Type B pancreatic cell (in vitro differentiated cells): Measurements from ENCODE around the gene PEX7. TPM values are rescaled to one million over a fixed set of nuclear protein-coding genes. Genes with fewer than 3 reads are reported as not detected.

Experiments used
- DNase-seq: peaks from one replicate; pipeline ENCODE4 v3.0.0; 2021; ENCODE audit warnings: mixed read lengths; ENCODE audit not compliant: unreplicated experiment; ENCODE audit errors: extremely low spot score
- H3K27ac Mint-ChIP-seq: 2 replicates; pipeline ENCODE4 v1.8.0; 2021; ENCODE audit warnings: mild to moderate bottlenecking, mixed read lengths
- H3K27me3 Mint-ChIP-seq: 2 replicates; pipeline ENCODE4 v1.8.0; 2021; ENCODE audit warnings: mixed read lengths
- H3K36me3 Mint-ChIP-seq: 2 replicates; pipeline ENCODE4 v1.8.0; 2021; ENCODE audit warnings: mixed read lengths
- H3K4me1 Mint-ChIP-seq: one replicate; pipeline ENCODE4 v1.8.0; 2021; ENCODE audit warnings: mixed read lengths; ENCODE audit not compliant: unreplicated experiment
- H3K4me3 Mint-ChIP-seq: 2 replicates; pipeline ENCODE4 v1.8.0; 2021; ENCODE audit warnings: mild to moderate bottlenecking, mixed read lengths
- H3K9me3 Mint-ChIP-seq: 2 replicates; pipeline ENCODE4 v1.8.0; 2021; ENCODE audit warnings: mixed read lengths
- CTCF ChIP-seq: fragments of 200-600 bp; sonication (generic); conservative IDR thresholded peaks from 2 replicates; pipeline ENCODE4 v1.5.0; 2021; ENCODE audit warnings: antibody characterized with exemption, mild to moderate bottlenecking
- total RNA-seq: library from RNA; stranded (reverse); gene quantifications from 2 replicates; pipeline ENCODE4 v1.2.1, GENCODE V29; 2021; ENCODE audit warnings: low replicate concordance

Gene PEX7
- total RNA-seq, 1 donor from 2014 or later = 5.4 TPM

DNA sequence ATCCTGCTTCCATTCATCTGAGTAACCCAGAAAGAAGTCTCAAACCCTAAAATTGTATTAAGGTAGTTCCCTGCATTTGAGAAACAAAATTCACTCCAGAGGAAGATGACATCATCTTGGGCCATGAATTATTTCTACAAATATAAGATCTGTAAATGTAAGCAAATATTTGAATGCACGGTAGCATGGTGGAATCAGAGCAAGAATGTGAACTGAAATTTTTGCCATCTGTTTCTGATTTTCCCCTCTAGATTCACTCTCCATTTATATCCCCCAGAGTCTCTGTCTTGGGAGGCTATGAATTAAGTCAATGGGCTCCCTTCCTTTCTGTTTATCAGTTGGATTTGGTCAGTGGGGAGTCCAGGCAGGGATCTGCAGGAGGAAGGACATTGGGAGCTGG is 24.3 kb upstream of the PEX7 start:
- Mint-ChIP-seq H3K4me1 (peaks cover 5% of the 10 kb centered on the region), H3K27me3 (peaks cover 5% of the 10 kb centered on the region), H3K27ac (no peak overlapping the region), H3K36me3 (no peaks in the 10 kb centered on the region), H3K4me3 (no peak overlapping the region), H3K9me3 (peaks cover 7% of the 10 kb centered on the region)
- DNase-seq = no peak
- no peak for TF ChIP-seq CTCF

DNA sequence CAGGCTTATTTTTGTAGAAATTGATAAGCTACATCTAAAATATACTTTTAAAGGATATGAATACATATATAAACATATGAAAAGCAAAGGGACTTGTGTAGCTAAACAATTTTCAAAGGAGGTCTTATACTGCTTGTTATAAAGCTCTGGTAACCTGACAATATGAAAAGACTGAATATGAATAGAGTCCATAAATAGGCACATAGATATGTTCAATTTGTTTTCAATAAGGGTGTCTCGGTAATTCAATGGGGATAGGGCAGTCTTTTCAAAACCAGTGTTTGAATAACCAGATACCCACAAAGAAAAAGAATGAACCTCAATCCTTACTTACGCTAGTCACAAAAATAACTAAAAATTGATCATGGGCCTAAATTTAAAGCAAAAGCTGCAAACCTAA is 20.8 kb upstream of the PEX7 start:
- no peak for DNase-seq
- Mint-ChIP-seq H3K4me1 (no peaks in the 10 kb centered on the region), H3K27ac (no peak overlapping the region), H3K27me3 (no peaks in the 10 kb centered on the region), H3K36me3 (no peaks in the 10 kb centered on the region), H3K4me3 (no peak overlapping the region), H3K9me3 (peaks cover 7% of the 10 kb centered on the region)
- no peak for TF ChIP-seq CTCF

DNA sequence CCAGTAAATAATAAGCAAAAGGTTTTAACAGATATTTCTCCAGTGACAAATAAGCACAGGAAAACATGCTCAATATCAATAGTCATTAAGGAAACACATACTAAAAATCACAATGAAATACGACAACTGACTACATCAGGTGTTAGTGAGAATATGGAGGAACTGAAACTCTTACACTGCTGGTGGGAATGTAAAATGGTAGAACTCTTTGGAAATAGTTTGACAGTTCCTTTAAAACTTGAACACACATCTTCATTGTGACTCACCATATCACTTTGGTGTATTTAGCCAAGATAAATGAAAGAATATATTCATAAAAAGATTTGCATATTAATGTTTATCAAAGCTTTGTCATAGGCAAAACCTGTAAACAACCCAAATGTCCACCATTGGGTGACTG is 18.8 kb upstream of the PEX7 start:
- DNase-seq = no peak
- no peak overlapping the region for H3K4me3 Mint-ChIP-seq
- H3K27ac Mint-ChIP-seq = no peak overlapping the region
- no peak for TF ChIP-seq CTCF
- no peaks in the 10 kb centered on the region for H3K27me3 Mint-ChIP-seq
- no peaks in the 10 kb centered on the region for H3K36me3 Mint-ChIP-seq
- no peaks in the 10 kb centered on the region for H3K9me3 Mint-ChIP-seq
- H3K4me1 Mint-ChIP-seq = no peaks in the 10 kb centered on the region

GRCh38 chr6:136809091-136809860 is 13.1 kb upstream of the PEX7 start:
- no peaks in the 10 kb centered on the region for H3K4me1 Mint-ChIP-seq

GRCh38 chr6:136811272-136811671 is 11.1 kb upstream of the PEX7 start:
- H3K9me3 Mint-ChIP-seq = no peaks in the 10 kb centered on the region

More at GRCh38 chr6:136809091-136809860, 13.1 kb upstream of the PEX7 start:
- no peaks in the 10 kb centered on the region for H3K27me3 Mint-ChIP-seq
- no peak for TF ChIP-seq CTCF
- H3K36me3 Mint-ChIP-seq = no peaks in the 10 kb centered on the region
- no peaks in the 10 kb centered on the region for H3K9me3 Mint-ChIP-seq
- DNase-seq = no peak
- no peak overlapping the region for H3K27ac Mint-ChIP-seq
- H3K4me3 Mint-ChIP-seq = no peak overlapping the region

More at GRCh38 chr6:136811272-136811671, 11.1 kb upstream of the PEX7 start:
- Mint-ChIP-seq H3K4me3 (no peak overlapping the region), H3K4me1 (no peaks in the 10 kb centered on the region), H3K27ac (no peak overlapping the region), H3K27me3 (no peaks in the 10 kb centered on the region), H3K36me3 (no peaks in the 10 kb centered on the region)
- no peak for DNase-seq
- no peak for TF ChIP-seq CTCF
